ENCODE measurements around the gene DXO.
"Not testable (repeated sequence)": the region's sequence is repeated elsewhere in the genome, so short reads cannot be mapped to it uniquely, and the experiment has no call there.

- not testable (repeated sequence) for TF ChIP-seq POLR2A, CTCF, EP300 (IDR thresholded peaks at IDR 0.05)
Measured at GRCh38 chr6:32009537-32009936, 37.6 kb upstream of the DXO start.

All from tibial nerve (tissue), 4 donors.